ENCODE data around the gene NAA60.

The NAA60 gene

DNA sequence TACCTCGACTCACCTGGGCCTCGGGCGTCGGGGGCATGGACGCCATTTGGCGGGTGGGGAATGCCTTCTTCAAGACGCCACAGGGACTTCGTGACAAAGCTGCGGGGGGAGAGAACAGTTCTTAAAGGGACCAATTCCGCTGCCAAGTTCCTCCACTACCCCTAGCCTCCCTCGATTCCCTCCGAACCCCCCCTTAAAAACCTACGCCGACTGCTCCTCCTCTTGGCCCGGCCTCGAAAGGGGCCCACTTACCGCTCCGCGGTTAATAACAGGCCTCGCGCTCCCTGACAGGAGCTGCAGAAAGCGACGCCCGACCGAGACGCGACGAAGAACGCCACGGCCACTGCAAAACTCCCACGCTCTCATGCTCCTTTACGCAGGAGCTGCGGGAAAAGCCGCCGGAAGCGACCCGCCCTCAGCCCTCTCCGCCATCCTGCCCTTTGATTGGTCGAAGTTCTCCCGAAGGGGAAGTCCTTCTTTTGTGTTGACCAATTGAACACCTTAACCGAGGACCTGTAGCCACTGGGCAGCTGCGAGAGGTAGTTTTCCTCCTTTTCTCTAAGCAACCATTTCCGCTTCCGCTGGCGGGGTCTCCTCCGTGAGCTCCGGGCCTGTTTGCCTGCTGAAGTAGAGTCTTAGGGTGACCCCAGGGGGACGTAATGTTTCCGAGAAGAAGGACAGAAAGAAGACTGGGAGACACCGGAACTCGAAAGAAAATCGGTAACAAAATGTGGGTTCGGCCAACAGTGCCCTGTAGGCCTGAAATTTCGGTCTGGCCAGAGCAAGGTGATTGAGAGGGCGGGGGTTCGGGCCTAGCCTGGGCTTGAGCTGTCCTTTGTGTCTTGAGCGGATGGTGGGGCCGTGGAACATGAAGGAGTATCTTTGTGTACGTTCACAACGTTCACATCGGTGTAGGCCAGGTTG, at the start of gene NAA60, which contains the start of gene ZNF597:
Gene NAA60, plus strand, starts transcription at position 573 of the 924 bp plus-strand sequence. CDS start 32,548 bp downstream, outside the sequence.
Gene ZNF597, minus strand, starts transcription at position 397 of the 924 bp plus-strand sequence. Its CDS starts 351 bp downstream, at position 46.
- peak; percentile 69 for DNase-seq

DNA sequence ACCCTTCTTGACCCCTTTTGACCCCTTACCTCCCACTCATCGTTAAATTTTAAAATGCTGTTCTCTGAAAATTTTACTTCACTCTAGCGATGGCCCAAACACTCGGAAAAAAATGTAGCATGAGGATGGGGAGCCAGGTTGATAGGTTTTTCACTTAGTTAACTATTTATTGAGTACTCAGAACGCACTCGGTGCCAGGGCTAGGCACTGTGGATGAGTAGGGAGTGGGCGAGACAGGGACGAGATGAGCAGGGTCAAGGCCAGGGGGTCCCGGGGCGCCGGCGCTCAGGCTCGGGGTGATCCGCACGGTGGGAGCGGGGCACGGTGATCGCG, 43.1 kb upstream of the NAA60 start:
- DNase-seq = no peak

DNA sequence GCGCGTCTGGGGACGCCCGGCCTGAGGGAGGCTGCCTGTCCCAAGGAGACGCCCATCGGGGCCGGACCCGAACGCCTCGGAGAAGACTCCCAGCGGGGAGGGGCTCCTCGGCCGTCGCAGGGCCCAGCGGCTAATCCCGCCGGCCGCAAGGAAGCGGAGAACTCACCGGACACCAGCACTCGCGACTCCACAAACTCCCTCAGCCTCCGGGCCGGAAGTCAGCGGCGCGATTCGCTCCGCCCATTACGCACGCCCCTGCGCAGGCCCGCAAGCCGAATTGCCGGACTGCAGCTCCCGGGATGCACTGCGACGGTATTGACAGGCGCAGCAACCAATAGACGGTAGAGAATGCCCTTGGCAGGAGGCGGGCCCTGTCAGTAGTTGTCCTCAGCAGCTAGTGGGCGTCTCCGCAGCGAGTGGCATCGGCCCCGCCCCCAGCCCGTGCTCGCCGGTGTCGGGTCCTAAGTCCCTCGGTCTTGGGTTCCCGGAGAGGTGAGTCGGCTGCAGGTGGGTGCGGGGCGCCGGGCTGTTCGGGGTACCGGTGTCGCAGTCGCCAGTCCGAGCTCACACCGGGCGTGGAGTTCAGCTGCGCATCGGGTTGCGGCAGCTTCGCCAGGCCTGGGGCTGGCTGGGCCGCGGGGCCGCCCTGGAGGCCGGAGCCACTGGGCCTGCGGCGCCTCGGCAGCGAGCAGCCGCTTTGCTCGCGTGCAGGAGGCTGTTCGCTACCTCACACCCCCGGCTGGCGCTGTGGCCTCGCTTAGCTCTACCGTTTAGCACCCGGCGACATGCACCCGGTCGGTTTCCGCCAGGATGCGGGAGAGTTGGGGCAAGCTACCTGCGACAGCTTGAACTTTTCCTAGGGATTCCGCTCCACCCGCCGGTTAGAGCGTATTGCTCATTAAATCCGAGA, 42.4 kb upstream of the NAA60 start, which contains the start of the genes ZNF174 and ZSCAN32:
Gene ZNF174, plus strand, starts transcription at position 437 of the 910 bp plus-strand sequence. CDS start 790 bp downstream, outside the sequence.
Gene ZSCAN32, minus strand, starts transcription at position 226 of the 910 bp plus-strand sequence. CDS start 3,447 bp downstream, outside the sequence.
- DNase-seq = peak; percentile 97

DNA sequence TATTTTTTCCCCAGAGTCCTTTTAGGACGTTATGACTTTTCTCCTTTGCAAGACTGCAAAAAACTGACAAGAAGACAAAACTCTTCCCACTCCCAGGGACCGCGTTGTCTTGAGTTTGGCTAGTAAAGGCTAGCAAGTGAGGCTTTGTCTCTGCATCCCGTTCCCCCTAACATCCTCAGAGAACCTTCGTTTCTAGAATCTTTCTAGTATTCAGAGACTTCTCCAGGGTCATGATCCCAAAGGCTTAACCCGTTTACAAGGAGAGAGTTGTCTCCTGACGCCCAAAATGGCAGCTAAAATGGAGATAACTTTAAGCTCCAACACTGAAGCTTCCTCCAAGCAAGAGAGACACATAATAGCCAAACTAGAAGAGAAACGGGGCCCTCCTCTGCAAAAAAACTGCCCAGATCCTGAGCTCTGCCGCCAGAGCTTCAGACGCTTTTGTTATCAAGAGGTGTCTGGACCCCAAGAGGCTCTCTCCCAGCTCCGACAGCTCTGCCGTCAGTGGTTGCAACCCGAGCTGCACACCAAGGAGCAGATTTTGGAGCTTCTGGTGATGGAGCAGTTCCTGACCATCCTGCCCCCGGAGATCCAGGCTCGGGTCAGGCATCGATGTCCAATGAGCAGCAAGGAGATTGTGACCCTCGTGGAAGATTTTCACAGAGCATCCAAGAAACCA, 41.6 kb upstream of the NAA60 start:
- no peak for DNase-seq

DNA sequence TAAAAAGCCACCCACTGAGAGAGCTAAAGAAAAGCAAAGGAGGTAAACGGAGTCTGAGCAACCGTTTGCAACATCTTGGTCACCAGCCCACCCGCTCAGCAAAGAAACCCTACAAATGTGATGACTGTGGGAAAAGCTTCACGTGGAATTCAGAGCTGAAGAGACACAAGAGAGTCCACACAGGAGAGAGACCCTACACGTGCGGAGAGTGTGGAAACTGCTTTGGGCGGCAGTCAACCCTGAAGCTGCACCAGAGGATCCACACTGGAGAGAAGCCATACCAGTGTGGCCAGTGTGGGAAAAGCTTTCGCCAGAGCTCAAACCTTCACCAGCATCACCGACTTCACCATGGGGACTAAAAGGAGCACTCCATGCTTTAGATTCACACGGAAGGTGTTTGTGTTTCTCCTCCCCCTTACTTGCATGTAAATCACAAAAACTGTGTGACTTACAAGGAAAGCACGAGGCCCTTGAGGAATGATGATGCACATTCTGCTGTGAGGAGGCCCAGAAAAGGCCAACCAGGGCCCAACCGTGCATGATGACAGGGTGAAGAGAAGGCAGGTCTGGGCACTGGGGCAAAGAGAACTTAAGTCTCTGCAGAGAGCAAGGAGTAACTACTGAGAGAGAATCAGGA, 34.8 kb upstream of the NAA60 start:
- DNase-seq = no peak

DNA sequence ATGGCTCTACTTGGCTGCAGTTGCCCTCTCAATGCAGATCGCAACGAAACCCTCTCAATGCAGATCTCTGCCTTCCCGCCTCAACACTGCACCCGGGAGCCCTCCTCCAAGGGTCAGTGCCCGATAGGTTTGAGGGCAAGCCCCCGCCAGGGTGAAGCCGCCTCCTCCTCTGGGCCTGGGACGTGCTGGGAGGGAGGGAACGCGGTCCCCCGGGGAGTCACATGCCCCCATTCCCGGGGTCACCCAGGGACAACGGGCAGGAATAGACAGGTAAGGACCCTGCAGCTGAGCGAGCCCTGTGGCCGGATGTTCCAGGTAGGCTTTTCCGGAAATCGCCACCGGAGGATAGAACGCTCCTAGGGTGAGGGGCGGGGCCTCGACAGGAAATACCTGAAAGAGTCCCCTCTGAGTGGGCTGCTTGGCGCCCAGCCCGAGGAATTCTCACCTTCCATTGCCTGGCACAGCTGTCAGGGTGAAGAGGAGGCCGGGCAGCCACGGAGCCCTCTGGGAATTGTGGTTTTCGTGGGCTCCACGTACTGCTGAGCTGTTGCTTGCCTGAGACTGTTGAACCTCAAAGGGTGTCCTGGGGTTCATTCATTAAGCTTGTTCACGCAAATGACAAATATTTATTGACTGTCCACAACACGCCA, 29.6 kb upstream of the NAA60 start:
- DNase-seq = no peak

DNA sequence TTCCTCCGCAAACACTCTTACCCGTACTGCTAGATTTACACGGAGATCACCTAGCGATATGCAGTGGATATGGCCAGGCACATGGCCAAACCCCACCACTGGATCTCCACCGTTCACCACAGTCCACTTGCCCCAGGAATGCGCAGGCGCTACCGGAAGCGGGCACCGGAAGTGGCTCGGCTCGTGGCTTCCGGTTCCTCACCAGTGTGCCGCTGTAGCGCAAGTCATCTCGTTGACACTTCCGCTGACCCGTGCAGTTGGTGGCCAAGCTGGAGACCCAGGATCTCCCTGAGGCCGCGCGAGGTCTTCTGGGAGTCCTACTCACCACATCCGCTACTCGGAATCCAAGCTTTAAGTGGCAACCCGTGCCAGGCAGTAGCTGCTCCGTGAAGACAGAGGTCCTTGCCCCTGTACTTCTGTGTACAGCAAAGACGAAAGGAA, 11.7 kb upstream of the NAA60 start:
- peak; percentile 15 for DNase-seq

DNA sequence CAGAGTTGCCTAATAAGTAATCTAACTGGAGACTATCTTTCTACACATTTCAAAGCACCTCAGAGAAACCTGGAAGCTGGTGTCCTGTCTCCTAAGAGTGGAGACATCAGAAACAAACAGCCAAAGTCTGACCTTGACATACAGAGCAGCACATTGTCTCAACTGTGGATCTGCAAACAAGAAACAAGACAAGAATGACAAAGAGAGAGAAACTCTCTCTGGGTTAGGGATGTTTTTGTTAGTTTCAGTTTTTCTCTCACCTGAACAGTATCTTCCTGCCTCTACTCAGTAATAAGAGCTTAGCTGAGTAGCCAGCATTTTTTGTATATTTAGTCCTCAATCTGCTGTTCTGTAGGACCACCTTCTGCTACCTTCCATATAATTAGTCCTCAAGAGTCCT, 9.1 kb upstream of the NAA60 start:
- DNase-seq = no peak

DNA sequence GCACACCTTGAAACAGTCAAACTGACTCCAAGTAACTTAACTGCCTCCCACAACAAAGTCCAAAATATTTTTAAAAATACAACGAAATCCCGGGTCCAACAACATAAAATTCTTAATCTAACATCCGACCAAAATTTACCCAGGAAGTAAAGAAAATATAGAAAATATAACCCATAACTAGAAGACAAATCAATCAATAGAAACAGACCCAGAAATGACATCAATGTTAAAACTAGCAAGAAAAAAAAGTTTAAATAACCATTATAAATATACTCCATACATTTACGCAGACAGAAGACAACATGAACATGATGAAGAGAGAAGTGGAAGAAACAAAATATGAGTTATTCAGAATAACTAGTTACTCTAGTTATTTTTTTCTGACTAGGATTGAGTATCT, 3.8 kb upstream of the NAA60 start:
- DNase-seq = no peak

DNA sequence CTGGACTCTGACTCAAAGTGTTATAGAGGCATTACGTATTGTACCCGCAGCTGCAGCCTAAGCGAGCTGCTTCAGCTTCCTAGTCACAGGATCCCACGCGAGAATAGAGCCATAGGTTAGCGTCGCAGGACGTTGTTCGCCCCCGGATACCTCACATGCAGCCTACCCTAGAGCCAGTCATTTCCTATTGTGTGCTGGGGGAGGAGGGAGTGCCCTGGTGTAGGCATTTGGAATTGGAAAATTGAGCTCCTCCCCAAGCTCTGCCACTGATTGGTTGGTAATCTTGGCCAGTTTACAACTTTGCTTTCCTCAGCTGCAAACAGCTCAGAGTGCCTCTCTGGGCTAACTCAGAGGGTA, 530 bp downstream of the NAA60 start:
- DNase-seq = no peak

DNA sequence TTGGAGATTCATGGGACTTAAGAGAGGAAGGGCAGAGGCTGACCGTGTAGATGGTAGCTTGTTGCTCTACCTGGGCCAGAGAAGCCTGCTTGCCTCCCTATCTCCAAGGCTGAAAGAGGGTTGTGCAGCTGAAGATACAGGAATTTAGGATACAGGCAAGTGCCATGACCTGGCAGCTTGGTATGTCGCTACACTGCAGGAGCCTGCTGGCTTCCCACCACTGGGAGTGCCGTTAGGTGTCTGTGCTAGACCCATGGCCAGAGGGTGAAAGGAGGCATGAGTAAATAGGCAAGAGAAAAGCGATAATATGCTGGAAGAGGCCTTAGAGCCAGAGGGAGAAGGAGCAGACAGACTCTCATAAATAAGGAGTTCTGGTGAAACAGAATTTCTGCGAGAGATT, 10.6 kb downstream of the NAA60 start:
- DNase-seq = no peak

DNA sequence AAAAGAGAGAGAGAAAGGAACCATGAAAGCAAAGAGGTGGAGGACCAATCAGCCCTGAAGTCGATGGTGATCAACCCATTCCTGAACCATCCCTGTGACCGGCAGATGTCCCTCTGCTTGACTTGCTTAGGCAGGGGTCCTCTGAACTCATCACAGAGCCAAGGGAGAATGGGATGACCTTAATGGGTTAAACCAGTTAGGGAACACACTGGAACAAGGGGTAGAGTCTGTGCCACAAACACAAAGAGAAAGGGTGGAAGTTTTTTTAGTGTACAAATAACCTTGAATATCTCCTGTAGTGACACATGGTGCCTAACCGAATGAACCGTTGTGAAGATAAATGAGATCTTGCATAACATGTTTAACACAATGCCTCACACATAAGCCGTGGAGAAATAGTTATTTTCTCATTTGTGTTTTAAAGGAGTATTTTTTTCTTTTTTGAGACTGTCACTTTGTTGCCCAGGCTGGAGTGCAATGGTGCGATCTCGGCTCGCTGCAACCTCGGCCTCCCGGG, 11.2 kb downstream of the NAA60 start:
- no peak for DNase-seq

DNA sequence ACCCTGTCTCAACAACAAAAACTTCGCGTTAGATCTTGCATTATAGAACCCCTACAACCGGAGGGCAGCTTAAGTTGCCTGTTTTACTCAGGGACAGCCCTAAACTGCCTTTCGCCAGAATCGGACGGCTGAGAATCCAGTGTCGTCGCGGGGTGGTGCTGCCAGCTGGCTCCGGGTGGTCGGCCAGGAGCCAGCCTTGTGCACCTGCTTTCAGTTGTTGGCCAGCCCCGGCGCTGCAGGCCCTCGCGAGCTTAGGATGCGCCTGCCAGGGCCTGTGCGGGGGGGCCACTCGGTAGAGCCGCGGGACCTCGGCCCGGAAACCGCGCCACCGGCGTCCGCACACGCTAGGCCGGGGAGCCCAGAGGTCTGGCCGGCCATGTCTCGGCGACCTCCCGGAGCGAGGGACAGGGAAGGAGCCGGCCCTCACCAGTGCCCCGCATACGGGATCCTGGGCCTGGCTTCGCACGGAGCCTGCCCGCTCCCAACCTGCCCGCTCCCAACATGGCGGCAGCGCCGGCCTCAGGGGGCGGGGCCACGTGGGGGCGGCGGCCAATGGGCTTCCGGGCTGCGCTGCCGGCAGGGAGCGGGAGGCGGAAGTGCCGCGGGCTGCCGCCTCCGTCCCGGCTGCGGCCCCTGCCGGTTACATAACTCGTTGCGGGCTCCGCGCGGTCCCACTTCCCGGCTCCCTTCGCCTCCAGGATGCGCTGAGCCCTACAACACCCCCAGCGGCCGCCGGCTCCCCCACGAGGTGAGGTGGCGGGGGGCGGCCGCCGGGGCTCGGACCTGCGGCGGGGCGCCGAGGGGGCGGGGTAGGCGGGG, 14.2 kb downstream of the NAA60 start:
- peak; percentile 84 for DNase-seq

DNA sequence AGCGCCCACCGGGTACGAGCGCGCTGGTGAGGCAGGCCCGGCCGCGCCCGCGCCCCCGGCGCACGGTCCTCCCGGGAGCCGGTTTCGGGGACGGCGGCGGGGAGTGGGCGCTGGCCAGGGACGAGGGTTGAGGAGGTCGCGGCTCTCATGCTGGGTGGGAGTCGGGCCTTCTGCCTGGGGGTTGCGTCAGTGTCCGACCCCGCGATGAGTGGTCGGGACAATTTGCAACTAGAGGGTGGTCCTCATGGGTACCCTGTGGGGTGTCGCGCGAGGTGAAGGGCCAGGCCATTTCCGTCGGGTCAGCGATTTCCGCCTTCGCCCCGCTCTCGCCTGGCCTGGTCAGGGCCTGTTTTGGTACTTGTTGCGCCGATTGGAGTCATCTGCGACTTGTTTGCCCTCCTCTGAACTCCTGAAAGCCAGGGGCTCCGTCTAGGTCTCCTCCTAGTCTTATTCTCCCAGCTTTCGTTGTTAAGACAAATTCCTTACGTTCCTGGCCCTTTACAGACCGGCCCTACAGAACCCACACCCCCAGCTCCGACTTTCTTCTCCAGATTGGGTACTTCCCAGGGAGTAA, 14.9 kb downstream of the NAA60 start:
- DNase-seq = no peak

DNA sequence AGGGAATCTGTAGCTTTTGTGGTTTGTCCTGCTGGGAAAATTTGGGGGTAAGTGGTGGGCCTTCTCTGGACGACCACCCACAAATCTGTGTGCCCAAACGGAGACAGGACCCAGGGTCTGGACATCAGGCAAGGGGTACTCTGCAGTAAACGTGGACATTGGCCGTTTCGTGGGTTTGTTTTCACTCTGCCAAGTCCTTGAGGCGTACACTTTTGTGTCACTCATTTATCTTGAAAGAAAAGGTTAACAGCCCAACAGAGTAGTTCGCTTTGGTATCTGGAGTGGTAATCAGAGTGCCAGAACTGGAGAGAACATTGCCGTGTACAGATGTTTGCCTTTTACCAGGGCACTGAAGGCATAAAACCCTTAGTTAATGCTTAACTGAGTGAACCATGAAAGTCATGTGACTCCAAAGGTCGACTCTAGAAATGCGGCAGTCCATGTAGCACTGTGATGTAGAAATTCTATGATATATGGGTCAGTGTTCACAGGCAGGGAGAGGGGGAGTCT, 15.4 kb downstream of the NAA60 start:
- DNase-seq = no peak

DNA sequence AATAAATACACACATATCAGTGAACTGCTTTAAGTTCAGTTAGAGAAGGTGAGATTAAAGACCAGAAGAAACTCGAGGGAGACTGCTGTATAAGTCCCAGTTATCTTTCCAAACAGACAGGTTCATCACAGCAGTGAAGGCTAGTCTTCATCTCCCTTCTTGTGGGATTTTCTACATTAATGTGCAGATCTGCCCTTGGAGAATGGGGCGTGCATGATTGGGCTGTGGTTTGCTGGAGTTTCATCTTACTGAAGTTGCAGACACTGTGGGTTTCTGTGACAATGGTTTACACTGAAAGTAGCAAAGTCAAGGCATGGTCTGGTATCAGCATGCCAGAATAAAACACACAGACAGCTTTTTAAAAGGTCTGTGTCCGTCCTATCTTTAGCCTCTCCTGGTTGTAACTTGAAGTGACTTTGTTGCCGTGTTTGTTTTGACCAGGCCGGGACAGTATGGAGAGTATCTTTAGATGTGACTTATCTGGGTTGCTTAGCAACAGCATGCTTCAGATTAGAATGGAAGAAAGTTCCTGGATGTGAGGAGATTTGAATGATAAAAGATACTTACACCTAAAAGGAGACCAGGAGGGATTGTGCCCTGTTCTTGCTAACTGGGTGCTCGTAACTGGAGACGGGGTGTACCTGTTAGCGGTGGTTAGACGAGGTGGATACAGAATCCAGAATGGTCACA, 16.1 kb downstream of the NAA60 start:
- no peak for DNase-seq

DNA sequence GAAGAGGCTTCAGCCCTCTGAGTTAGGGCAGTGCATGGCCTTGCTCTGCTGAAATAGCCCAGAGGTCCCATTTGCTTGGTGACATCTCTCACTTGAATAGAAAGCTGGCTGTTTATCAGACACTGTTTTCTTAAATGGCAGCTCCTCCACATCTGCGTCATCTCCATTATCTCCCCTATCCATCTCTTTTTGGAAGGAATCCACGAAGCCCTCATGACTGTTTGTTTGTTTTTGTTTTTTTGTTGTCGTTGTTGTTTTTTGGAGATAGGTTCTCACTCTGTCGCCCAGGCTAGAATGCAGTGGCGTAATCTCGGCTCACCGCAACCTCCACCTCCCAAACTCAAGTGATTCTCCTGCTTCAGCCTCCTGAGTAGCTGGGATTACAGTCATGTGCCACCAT, 16.6 kb downstream of the NAA60 start:
- no peak for DNase-seq

DNA sequence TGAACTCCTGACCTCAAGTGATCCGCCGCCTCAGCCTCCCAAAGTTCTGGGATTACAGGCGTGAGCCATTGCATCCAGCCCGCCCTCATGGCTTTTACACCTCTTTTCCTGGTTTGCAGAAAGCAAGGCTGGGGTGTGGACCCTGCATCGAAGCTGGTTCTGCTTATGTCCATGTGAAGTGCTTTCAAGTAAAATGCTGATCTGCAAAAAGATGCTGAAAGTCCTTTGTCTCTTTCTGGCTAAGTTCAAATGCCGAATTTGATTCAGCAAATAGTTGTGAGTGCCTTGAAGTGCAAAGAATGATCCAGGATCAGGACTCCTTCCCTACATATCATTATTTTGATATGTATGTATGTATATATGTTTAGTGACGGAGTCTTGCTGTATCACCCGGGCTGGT, 17.1 kb downstream of the NAA60 start:
- DNase-seq = no peak

DNA sequence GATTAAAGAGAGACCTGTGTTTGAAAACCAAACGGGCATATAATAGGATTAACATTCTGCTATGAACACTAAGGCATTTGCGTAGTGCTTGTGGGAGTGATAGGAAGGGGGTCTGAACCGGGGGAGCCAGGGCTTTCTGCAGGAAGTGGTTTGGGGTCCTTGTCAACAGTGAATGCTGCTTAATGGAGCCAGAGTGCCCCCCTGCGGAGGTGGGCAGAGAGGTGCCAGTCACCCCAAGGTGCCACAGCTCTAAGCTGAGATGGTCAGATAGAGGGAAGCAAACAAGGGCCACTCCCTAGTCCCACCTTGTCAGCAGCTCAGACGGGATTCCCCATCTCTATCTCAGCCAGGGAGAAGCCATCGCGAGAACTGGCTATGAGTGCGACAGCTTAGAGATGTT, 17.7 kb downstream of the NAA60 start:
- no peak for DNase-seq
